K562 (cell line): ENCODE measurements around the gene PSMC3IP. TPM values are rescaled to one million over a fixed set of nuclear protein-coding genes. Genes with fewer than 3 reads are reported as not detected.
A peak's percentile ranks its signal among the peaks of the same experiment; 100 is the strongest.

Source experiments
- DNMT1 ChIP-seq: fragments of 450-650 bp; IDR thresholded peaks from 2 replicates; pipeline ENCODE4 v1.6.1; 2016; ENCODE audit warnings: antibody characterized with exemption, mild to moderate bottlenecking
- MTA2 ChIP-seq: fragments of 450-650 bp; IDR thresholded peaks from 2 replicates; pipeline ENCODE4 v1.6.1; 2016; ENCODE audit warnings: low read depth
- NR2C2 ChIP-seq, 2 experiments: fragments of 200-800 bp in 1 of 2; sonication (Bioruptor generic) in 1 of 2; sonication (generic) in 1 of 2; formaldehyde crosslinking in 1 of 2; IDR thresholded peaks; 2 replicates each; pipeline versions ENCODE4 v1.6.1 to v1.8.0; 2016 to 2022; ENCODE audit warnings: mild to moderate bottlenecking in 1 of 2, missing compliant biosample characterization in 1 of 2, missing genetic modification characterization in 1 of 2, missing genetic modification reagents in 1 of 2
- NR3C1 ChIP-seq: sonication (generic); formaldehyde crosslinking; IDR thresholded peaks from 2 replicates; pipeline ENCODE4 v1.8.1; 2022; ENCODE audit warnings: missing genetic modification reagents
- PKNOX1 ChIP-seq: fragments of 450-650 bp; IDR thresholded peaks from 2 replicates; pipeline ENCODE4 v1.6.1; 2016
- POLR2H ChIP-seq: IDR thresholded peaks from 2 replicates; pipeline ENCODE4 v1.6.1; 2016; ENCODE audit warnings: missing genetic modification characterization, low read depth, mild to moderate bottlenecking, control low read depth, missing compliant biosample characterization, moderate library complexity
- RBBP5 ChIP-seq: fragments of 200-600 bp; sonication (generic); IDR thresholded peaks from 2 replicates; pipeline ENCODE4 v1.6.1; 2012; ENCODE audit warnings: borderline replicate concordance, mild to moderate bottlenecking, low read length, control low read depth, inconsistent platforms; ENCODE audit not compliant: insufficient read depth, poor library complexity, severe bottlenecking
- ZBTB5 ChIP-seq: fragments of 450-650 bp; IDR thresholded peaks from 2 replicates; pipeline ENCODE4 v1.6.1; 2017; ENCODE audit warnings: antibody characterized with exemption
- ZNF140 ChIP-seq: fragments of 250-450 bp; sonication (Bioruptor Pico); IDR thresholded peaks from 2 replicates; pipeline ENCODE4 v1.8.0; 2021; ENCODE audit warnings: moderate library complexity, mild to moderate bottlenecking, inconsistent platforms
- ZNF212 ChIP-seq: fragments of 450-650 bp; formaldehyde crosslinking; IDR thresholded peaks from 2 replicates; pipeline ENCODE4 v1.4.0; 2020; ENCODE audit warnings: mild to moderate bottlenecking
- ZNF274 ChIP-seq: IDR thresholded peaks from 2 replicates; pipeline ENCODE4 v1.6.1; 2011; ENCODE audit warnings: low read depth, mild to moderate bottlenecking, low read length, moderate library complexity, borderline replicate concordance
- ZNF511 ChIP-seq: sonication (generic); formaldehyde crosslinking; IDR thresholded peaks from 2 replicates; pipeline ENCODE4 v1.8.0; 2022; ENCODE audit warnings: mild to moderate bottlenecking, missing genetic modification reagents
- polyA plus RNA-seq, 8 experiments: library from polyadenylated mRNA; depleted of rRNA in 4 of 8; stranded (reverse) in 5 of 8; unstranded in 3 of 8; fragments of >200 nt; fragmentation: Nextera tagmentation in 2 of 8; fragmentation: Illumina TruSeq in 1 of 8; extraction: Ambion mirVana in 2 of 8; extraction: Trizol in 1 of 8; gene quantifications; 2 replicates each; pipeline versions ENCODE4 v1.2.1 to v1.2.3, GENCODE V29; 2011 to 2014; ENCODE audit warnings: inconsistent platforms in 1 of 8, missing spikeins in 1 of 8
- total RNA-seq, 7 experiments: library from RNA; depleted of rRNA in 6 of 7; stranded (reverse); fragments of >200 nt in 6 of 7; fragmentation: Illumina TruSeq in 2 of 7; extraction: Trizol in 2 of 7; gene quantifications; 2 replicates each; pipeline versions ENCODE4 v1.2.1 to v1.2.3, GENCODE V29; 2011 to 2021; ENCODE audit warnings: low replicate concordance in 1 of 7
- TF ChIP-seq, protein P1 (sequence below): fragments of 450-650 bp; formaldehyde crosslinking; IDR thresholded peaks from 2 replicates; pipeline ENCODE4 v1.4.0; 2020; ENCODE audit warnings: mild to moderate bottlenecking, moderate library complexity
- TF ChIP-seq, protein P2 (sequence below): fragments of 250-450 bp; sonication (Bioruptor Pico); IDR thresholded peaks from 2 replicates; pipeline ENCODE4 v1.5.0; 2022; ENCODE audit warnings: mild to moderate bottlenecking
- TF ChIP-seq, protein P3 (sequence below): IDR thresholded peaks from 3 replicates; pipeline ENCODE4 v1.6.1; 2011; ENCODE audit warnings: borderline replicate concordance, mild to moderate bottlenecking; ENCODE audit not compliant: insufficient read length, insufficient read depth

PSMC3IP gene
- total and polyA plus RNA-seq, 9 of the 15 experiments (the other 6 are each of a cell fraction or from before 2014, with no cell fraction given) = 13.8 to 65.6 (median 32.8) TPM

DNA sequence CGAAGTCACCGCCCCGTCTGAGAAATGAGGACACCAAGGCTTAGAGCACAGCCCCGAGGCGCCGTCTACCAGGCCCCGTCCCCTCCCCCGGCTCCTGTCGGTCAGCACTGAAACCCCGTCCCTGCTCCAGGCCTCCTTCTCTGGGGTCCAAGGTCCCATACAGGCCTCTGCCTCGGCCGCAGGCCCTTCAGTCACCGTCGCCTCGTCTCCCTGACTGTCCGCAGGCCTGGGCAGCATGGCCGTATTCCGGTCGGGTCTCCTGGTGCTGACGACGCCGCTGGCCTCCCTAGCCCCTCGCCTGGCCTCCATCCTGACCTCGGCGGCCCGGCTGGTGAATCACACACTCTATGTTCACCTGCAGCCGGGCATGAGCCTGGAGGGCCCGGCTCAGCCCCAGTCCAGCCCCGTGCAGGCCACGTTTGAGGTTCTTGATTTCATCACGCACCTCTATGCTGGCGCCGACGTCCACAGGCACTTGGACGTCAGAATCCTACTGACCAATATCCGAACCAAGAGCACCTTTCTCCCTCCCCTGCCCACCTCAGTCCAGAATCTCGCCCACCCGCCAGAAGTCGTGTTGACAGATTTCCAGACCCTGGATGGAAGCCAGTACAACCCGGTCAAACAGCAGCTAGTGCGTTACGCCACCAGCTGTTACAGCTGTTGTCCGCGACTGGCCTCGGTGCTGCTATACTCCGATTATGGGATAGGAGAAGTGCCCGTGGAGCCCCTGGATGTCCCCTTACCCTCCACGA, 15.0 kb downstream of the PSMC3IP start (continued):
- TF ChIP-seq, protein P1, sequence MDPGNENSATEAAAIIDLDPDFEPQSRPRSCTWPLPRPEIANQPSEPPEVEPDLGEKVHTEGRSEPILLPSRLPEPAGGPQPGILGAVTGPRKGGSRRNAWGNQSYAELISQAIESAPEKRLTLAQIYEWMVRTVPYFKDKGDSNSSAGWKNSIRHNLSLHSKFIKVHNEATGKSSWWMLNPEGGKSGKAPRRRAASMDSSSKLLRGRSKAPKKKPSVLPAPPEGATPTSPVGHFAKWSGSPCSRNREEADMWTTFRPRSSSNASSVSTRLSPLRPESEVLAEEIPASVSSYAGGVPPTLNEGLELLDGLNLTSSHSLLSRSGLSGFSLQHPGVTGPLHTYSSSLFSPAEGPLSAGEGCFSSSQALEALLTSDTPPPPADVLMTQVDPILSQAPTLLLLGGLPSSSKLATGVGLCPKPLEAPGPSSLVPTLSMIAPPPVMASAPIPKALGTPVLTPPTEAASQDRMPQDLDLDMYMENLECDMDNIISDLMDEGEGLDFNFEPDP (CRISPR knock-in tag) = no peak
- TF ChIP-seq NR2C2 (CRISPR knock-in tag; IDR thresholded peaks at IDR 0.05) = no peak
- peak; percentile 96 for TF ChIP-seq NR2C2 (tag; IDR thresholded peaks at IDR 0.05)
- TF ChIP-seq NR3C1 (CRISPR knock-in tag) = no peak
- no peak for TF ChIP-seq PKNOX1
- peak; percentile 61 for TF ChIP-seq RBBP5
- TF ChIP-seq ZNF140 = no peak
- no peak for TF ChIP-seq MTA2
- TF ChIP-seq, protein P2, sequence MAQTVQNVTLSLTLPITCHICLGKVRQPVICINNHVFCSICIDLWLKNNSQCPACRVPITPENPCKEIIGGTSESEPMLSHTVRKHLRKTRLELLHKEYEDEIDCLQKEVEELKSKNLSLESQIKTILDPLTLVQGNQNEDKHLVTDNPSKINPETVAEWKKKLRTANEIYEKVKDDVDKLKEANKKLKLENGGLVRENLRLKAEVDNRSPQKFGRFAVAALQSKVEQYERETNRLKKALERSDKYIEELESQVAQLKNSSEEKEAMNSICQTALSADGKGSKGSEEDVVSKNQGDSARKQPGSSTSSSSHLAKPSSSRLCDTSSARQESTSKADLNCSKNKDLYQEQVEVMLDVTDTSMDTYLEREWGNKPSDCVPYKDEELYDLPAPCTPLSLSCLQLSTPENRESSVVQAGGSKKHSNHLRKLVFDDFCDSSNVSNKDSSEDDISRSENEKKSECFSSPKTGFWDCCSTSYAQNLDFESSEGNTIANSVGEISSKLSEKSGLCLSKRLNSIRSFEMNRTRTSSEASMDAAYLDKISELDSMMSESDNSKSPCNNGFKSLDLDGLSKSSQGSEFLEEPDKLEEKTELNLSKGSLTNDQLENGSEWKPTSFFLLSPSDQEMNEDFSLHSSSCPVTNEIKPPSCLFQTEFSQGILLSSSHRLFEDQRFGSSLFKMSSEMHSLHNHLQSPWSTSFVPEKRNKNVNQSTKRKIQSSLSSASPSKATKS (CRISPR knock-in tag) = no peak
- no peak for TF ChIP-seq ZNF212 (CRISPR knock-in tag)
- no peak for TF ChIP-seq ZBTB5
- TF ChIP-seq, protein P3, sequence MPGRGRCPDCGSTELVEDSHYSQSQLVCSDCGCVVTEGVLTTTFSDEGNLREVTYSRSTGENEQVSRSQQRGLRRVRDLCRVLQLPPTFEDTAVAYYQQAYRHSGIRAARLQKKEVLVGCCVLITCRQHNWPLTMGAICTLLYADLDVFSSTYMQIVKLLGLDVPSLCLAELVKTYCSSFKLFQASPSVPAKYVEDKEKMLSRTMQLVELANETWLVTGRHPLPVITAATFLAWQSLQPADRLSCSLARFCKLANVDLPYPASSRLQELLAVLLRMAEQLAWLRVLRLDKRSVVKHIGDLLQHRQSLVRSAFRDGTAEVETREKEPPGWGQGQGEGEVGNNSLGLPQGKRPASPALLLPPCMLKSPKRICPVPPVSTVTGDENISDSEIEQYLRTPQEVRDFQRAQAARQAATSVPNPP = no peak
- TF ChIP-seq ZNF511 (CRISPR knock-in tag) = 0 out of 2 replicates have a peak, but pooled peaks have one; percentile 25
- no peak for TF ChIP-seq POLR2H
- no peak for TF ChIP-seq ZNF274
- TF ChIP-seq DNMT1 = no peak
